Islet of Langerhans (tissue), 1 donor: ENCODE measurements around the gene RHBDL3.
"Not testable (repeated sequence)": the region's sequence is repeated elsewhere in the genome, so short reads cannot be mapped to it uniquely, and the experiment has no call there.

Experiments
- FAIRE-seq: peaks from one replicate; lab custom pipeline; 2011; peaks lifted over from hg19 to GRCh38; lab: Jason Lieb, UNC

RHBDL3 gene

DNA sequence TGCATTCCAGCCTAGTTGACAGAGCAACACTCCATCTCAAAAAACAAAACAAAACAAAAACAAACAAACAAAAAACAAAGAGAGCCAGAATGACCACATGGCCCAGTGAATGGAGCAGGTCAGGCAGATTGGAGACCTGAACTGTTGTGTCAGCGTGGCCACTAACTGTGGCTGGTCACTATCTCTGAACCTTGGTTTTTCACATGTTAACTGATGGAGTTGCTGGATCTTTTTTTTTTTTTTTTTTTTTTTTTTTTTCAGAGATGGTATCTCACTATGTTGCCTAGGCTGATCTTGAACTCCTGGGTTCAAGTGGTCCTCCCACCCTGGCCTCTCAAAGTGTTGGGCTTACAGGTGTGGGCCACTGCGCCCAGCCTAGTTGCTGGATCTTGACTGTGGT is 31.8 kb downstream of the RHBDL3 start:
- no peak for FAIRE-seq

DNA sequence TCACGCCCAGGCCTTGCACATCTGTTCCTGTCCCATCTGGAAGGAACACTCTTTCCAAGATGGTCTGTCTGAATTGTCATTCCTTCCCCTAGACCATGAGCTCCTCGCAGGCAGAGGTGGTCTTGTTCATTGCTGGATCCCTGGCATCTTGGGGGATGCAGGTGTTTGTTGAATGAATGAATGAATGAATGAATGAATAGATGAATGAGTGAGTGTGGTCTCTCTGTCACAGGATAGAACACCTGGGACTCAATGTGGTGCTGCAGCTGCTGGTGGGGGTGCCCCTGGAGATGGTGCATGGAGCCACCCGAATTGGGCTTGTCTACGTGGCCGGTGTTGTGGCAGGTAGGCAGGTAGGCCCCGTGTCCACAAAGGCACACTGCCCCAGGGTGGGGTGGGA is 32.2 kb downstream of the RHBDL3 start:
- no peak for FAIRE-seq

DNA sequence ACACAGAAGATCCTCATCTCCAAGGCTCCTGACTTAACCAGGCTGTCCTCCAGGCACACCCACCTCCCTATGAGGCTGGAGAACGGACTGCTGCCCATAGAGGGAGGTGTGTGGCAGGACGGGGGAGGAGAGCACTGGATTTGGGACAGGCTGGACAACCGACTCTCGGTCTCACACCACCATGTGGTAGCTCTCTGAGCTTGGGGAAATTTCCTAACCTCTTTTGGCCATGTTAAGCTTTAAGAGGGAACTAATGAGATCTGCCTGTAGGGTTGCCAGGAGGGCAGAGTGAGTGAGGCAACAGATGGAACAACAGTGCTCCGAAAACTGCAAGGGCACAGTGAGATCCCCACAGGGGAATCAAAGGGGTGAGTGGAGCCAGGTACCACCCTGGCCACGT is 32.7 kb downstream of the RHBDL3 start:
- no peak for FAIRE-seq

DNA sequence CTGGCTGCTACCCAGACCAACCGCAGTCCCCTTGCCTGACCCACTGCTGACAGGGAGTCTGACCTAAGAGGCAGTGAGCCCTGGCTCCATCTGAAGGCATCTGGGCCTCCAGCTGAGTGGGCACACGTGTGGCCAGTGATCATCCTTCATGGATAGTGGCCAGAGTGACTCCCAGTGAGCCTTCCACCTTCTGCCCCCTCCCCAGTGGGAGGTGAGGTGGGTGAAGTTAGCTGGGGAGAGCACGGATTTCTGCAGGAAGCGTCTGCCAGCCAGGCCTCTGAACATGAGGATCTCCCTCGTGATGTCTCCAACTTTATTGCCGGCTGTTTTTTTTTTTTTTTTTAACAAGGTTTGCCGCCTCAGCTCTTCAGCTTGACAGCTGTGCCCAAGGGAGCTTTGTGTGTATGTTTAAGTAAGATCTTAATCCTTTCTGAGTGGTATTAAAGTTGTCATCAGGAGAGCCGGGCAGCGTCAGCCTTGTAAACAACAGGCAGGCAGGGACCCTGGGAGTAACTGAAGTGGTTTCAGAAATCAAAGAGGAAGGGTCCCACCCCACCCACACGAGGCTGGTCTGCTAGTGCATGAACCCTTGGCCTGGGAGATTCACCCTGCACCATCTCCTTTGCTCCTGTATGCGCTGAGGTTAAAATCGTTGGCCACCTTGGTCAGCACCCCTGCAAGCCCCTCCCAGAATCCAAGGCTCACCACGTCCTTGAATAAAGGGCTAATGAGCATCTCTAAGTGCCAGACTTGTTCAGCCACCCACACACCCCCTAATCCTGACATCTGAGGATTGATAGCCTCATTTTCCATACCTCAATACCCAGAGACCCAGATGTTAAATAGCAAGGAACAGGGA is 33.3 kb downstream of the RHBDL3 start:
- no peak for FAIRE-seq

DNA sequence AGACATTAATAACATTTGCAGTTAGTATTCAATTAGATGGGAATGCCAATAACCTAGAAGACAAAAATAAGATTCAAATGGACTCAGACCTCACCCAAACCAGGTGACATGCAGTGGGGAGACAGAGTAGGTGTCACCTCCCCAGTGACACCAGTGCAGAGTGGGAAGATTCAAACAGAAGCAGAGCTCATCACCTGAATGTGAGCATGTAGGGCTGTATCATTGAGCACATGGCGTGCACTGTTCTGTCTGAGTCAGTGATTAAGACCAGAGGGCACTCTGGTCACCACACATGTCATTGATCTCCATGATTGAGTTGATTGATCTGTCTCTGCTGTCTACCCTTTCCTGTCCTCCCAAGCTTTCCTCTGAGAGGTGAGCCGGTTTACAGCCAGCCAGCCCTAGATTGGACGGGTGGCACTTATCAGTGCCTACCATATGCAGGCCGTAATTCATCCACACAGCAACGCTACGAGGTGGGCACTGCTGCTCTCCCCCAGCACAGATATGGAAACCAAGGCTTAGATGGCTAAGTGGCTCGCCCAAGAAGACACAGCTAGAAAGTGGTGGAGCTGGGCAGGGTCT is 34.0 kb downstream of the RHBDL3 start:
- no peak for FAIRE-seq

DNA sequence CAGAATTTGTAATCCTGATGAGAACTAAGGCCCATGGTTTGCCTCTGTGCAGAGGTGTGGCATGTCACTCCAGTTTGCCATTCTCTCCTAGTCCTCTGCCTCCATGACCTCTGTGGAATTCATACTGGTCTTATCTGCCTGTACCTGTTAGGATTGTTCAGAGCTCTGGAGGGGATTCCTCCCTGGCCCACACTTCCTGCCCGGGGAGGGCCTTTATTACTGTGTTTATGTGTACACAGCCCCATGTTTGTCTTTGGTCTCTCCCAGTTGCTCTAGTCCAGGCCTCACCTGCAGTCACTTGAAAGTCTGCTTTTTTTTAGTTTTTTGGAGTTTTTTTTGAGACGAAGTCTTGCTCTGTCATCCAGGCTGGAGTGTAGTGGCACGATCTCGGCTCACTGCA is 36.4 kb downstream of the RHBDL3 start:
- no peak for FAIRE-seq

DNA sequence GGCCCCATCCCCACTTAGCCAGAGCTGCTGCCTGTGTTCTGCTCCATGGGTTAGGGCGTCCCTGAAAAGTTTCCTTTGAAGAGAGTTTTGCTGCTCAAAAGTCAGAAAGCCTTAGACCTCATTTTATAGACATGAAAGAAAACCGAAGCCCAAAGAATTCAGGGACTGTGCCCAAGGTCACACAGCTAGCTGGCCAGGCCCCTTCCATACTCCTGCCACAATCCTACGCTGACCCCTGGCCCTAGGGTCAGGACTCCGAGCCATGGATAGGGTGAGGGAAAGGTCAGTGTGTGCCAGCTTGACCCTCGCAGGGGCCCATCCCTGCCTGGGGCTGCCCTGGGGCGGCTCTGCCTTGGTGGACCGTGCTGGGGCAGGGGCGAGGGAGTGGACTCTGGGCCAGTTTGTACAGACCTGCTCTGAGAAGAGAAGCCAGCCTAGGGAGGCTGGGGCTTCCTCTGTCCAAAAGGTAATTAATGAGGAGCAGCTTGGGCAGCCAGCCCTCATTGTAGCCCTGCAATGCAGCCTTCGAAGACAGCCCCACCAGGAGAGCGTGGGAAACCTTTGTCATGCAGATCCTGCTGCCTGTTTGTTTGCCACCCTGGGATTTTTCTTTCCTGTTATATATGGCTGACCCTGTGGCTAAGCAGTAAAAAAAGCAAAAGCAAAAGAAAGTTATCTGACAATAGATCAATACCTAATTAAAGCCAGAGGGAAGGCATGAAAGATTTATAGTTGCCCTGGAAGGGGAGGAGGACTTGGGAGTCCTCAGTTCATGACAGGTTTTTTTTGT is 37.4 kb downstream of the RHBDL3 start:
- FAIRE-seq: no peak

DNA sequence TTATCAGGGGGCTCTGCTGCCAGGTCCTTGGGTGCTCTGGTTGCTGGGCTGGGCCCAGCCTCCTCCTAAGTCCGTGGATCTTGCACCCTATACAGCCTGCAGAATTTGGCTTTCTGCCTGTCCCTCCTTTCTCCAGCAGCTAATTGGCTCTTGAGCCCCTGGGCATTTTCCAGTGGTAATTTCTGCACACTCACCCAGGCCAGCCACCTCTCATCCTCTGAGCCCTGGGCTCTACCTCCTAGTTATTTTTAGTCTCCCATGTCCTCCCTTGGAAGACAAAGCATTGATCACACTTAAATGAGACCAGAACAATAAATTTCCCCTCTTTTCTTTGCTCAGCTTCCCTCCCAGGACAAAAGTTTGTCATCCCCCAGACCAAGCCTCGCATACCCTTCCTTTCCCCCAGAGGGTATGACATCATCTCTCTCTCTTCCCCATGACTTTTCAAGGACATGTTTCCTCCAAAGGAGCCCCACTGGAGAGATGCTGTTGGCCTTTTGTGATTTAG is 38.2 kb downstream of the RHBDL3 start:
- FAIRE-seq: no peak

DNA sequence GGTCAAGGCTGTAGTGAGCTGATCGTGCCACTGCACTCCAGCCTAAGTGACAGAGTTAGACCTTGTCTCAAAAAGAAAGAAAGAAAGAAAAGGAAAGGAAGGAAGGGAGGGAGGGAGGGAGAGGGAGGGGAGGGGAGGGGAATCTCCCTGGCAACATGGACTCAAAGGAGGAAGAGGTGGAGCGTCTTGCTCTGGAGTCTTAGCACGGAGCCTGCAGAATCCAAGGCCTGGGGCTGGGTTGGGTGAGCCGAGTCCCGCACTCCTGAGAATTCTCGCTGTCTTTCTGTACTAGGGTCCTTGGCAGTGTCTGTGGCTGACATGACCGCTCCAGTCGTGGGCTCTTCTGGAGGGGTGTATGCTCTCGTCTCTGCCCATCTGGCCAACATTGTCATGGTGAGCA is 39.4 kb downstream of the RHBDL3 start:
- FAIRE-seq: no peak

DNA sequence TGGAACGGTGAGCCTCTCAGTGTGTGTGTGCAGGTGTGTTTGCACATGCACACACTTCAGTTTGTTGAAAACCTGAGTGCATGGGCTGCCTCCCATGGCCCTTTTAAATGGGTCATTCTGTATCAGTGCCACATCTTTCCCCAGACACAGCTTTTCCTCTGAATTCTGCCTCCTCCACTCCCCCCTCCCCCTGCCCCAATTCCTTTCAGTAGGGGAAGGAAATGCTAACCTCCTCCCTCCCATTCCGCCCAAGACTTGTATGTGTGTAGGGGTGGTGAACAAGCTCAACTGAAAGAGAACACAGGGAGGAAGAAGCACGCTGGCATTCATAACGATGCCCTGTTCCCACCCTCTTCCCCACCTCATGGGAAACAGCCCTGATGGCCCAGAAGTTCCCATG is 42.0 kb downstream of the RHBDL3 start:
- FAIRE-seq: no peak

DNA sequence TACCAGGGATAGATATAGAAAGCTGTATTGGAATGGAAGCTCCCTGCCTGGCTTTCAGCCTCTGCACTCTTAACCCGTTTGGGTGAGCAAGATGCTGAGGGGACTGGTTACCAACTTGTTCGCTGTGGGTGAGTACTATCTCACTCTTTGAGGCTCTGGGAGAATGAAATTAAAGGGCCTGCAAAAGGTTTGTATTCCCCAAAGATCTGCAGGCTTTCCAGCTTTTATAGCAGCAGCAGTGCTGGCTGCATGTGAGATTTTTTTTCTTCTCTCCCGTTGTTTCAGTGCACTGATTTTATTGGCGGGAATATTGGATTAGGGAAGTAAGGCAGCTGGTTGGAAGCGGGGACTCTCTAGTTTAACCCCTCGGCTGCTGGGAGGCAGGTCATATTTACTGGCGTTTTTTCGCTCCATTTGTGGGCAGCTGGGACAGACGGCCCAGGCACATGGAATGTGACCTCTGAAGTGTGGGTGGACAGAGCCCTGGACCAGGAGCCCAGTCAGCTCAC is 45.5 kb downstream of the RHBDL3 start:
- no peak for FAIRE-seq

DNA sequence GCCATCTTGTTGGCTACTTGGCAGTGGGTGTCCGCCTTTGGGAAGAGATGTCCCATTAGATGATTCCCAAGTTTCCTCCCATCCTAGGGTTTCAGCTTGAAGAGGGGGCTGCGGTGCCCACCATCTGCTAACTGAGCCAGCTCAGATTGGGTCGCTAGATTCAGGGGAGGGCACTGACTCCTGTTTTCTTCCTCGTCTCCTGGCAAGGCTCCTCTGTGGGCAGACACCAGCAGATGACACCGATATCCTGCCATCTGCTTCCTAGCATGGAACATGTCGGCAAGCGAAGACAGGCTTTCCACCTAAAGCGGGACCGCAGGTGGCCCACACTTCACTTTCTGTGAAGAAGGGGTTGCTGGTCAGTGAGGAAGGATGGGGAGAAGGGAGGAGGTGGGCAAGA is 49.0 kb downstream of the RHBDL3 start:
- no peak for FAIRE-seq

DNA sequence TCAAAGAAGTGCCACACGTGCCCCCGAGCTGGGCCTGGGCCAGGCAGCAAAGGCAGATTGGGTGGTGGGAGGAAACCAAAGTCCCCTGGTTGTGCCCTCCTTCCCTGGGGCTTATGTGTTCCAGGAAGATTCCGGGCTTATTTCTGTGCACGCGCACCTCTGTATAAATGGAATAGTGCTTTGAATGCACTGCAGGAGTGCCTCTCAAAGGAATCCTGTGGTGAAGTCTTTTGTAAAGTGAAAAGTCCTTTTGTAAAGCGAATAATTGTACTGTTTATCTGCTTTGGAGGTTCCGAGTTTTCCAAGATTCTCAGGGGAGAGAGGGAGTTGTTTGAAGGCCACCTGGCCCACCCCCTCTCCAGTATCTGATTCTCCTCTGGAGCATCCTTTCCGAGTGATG is 49.5 kb downstream of the RHBDL3 start:
- no peak for FAIRE-seq

DNA sequence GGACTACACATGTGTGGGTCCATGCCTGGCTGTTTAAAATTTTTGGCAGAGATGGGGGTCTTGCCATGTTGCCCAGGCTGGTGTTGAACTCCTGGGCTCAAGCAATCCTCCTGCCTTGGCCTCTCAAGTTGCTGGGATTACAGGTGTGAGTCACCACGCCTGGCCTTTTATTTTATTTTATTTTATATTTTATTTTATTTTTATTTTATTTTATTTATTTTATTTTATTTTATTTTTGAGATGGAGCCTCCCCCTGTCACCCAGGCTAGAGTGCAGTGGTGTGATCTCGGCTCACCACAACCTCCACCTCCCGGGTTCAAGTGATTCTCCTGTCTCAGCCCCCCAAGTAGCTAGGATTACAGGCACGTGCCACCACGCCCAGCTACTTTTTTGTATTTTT is 51.0 kb downstream of the RHBDL3 start:
- FAIRE-seq: not testable (repeated sequence)

DNA sequence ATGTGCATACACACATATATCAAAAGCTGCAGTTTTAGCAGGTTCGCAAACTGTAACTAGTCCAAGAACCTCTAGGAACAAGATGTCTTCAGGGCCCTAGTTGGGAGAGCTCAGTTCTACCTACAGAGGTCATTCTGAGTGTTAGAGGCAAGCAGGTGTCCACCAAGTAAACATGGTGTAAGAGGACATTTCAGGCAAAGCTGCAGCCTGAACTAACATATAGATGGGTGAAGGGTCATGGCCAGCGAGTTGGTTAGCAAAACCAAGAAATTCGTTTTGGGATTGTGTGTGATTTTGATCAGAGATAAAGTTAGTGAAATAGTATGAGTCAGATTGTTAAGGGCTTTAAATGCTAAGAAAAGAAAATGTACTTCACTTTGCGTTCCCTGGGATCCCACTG is 51.7 kb downstream of the RHBDL3 start:
- FAIRE-seq: no peak

DNA sequence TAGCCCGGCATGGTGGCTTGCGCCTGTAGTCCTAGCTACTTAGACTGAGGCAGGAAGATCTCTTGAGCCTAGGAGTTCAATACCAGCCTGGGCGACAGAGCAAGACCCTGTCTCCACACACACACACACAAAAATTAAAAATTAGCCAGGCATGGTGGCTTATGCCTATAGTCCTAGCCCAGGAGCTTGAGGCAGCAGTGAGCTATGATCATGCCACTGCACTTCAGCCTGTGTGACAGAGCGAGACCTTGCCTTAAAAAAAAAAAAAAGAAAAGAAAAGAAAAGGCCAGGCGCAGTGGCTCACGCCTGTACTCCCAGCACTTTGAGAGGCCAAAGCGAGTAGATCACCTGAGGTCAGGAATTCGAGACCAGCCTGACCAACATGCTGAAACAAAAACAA is 52.4 kb downstream of the RHBDL3 start:
- FAIRE-seq: no peak

DNA sequence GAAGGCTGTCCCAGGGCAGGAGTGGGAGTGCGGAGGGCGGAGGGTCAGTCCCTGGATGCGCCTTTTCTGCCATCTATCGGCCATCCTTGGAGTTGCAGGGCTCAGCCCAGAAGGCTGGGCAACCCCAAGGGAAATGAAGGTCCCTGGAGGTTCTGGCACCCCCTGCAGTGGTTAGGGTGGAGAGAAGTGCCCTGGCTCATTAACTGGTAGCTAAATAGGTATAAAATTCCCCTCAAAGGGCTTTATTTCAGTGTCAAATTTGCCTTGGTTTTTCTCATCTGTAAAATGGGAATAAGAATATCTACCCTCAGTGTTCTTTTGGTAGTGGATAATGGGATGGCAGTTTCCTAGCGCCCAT is 53.9 kb downstream of the RHBDL3 start:
- FAIRE-seq: no peak

DNA sequence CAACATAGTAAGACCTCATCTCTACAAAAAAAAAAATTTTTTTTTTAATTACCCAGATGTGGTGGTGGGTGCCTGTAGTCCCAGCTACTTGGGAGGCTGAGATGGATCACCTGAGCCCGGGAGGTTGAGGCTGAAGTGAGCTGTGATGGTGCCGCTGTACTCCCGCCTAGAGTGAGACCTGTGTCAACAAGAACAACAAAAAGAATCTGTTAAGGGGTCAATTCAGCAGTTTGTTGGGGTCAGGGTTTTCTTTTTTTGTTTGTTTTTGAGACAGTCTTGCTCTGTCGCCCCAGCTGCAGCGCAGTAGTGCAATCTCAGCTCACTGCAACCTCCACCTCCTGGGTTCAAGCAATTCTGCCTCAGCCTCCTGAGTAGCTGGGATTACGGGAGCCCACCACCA is 54.4 kb downstream of the RHBDL3 start:
- FAIRE-seq: not testable (repeated sequence)

DNA sequence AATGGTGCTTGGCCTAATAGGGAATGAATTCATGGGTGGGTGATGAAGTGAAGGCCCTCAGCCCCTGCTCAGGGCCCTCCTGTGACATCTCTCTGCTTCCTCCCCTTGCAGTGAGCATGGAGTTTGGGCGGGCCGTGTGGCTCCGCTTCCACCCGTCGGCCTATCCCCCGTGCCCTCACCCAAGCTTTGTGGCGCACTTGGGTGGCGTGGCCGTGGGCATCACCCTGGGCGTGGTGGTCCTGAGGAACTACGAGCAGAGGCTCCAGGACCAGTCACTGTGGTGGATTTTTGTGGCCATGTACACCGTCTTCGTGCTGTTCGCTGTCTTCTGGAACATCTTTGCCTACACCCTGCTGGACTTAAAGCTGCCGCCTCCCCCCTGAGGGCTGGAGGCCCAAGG is 55.2 kb downstream of the RHBDL3 start:
- FAIRE-seq: no peak

DNA sequence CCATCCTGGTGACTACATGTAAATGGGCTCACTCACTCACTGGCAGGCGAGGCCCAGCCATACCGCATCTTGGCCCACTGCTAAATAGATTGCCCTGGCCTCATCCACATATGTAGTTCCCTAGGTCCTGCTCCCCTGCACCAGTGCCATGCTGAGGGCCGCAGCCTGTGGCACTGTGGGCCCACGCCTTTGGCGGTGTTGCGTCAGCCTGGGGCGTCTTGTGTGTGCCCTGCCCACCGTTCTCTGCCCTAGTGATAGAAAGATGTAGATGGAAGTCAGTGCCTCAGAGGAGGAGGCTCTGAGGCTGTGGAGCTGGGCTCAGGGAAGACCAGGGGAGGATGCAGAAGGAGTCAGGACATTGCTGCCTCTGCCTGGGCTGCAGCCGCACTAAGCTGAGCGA is 57.4 kb downstream of the RHBDL3 start:
- FAIRE-seq: no peak

DNA sequence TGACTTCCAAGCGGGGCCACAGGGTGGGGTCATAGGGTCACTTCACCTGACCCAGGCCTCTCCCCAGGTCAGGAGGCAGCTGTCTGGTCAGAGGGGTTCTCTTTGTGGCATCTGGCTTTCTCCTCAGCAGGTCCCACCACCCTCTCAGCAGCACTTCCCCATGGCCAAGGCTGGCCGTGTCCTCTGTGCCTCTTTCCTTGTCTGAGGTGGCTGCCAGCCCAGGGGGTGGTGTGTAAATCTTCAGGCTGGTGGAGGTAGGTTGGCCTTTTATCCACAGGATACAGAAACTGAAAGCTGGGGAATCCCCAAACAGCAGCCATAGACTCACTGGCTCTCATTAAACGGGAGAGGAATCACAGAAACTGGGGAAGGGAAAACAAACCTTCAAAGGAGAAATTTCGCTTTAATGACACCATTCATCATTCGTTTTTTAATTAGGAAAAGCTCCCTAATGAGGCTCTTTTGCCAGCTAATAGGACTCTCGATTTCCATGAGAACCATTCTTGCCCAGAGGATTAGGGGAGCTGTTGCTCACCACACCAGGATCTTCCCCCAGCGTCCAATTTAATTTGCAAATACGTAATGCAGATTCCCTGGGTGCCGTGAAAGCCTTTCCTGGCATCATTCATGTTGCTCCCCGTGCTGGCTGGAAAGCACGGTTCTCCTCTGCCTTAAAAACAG is 58.3 kb downstream of the RHBDL3 start:
- no peak for FAIRE-seq

DNA sequence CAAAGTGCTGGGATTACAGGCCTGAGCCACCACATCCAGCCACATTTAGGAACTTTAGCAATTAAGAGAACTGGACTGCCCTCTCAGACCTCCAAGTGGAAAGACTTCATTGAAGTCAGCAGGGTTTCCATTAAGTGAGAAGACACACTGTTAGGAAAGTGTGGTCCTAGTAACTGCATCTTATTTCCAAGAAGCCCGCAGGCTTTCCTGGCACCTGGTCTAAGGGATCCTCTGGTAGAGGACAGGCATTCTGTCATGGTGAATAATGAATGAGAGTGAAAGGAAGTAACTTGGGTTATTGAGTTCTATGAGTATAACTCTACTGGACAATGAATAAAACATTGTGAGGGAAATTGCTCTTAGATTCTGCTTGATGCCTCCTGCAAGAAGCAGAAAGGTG is 62.3 kb downstream of the RHBDL3 start:
- no peak for FAIRE-seq
